Activated T-cell treated with anti-CD3 and anti-CD28 coated beads, Interleukin-2, amount 50 U/mL, for 4 hours (primary cell): ENCODE data around the gene IFT122. TPM values are rescaled to one million over a fixed set of nuclear protein-coding genes. Genes with fewer than 3 reads are reported as not detected.

ENCODE experiments used
- ATAC-seq, 2 donors: fragments of 200-7000 bp; cut with Tn5 transposase; one replicate each; pipeline ENCODE4 v1.10.0; 2021
- DNase-seq: peaks from one replicate; pipeline ENCODE4 v3.0.0-alpha.2; 2020
- H3K27me3 Mint-ChIP-seq: one replicate; pipeline ENCODE4 v1.8.0; 2021; ENCODE audit warnings: low read depth, mixed read lengths
- H3K36me3 Mint-ChIP-seq: one replicate; pipeline ENCODE4 v1.8.0; 2022; ENCODE audit warnings: mixed read lengths; ENCODE audit not compliant: insufficient read depth
- H3K4me1 Mint-ChIP-seq: one replicate; pipeline ENCODE4 v1.8.0; 2021; ENCODE audit warnings: low read depth, mixed read lengths
- H3K4me3 Mint-ChIP-seq: one replicate; pipeline ENCODE4 v1.8.0; 2021; ENCODE audit warnings: mild to moderate bottlenecking, moderate library complexity, mixed read lengths
- H3K9me3 Mint-ChIP-seq: one replicate; pipeline ENCODE4 v1.8.0; 2021; ENCODE audit warnings: mixed read lengths
- total RNA-seq, 3 donors: library from RNA; stranded (reverse); gene quantifications; one replicate each; pipeline ENCODE4 v1.2.1, GENCODE V29; 2021

IFT122 gene
- total RNA-seq, 3 donors from 2014 or later, result 8.7 to 9.7 (median 8.9) TPM

DNA sequence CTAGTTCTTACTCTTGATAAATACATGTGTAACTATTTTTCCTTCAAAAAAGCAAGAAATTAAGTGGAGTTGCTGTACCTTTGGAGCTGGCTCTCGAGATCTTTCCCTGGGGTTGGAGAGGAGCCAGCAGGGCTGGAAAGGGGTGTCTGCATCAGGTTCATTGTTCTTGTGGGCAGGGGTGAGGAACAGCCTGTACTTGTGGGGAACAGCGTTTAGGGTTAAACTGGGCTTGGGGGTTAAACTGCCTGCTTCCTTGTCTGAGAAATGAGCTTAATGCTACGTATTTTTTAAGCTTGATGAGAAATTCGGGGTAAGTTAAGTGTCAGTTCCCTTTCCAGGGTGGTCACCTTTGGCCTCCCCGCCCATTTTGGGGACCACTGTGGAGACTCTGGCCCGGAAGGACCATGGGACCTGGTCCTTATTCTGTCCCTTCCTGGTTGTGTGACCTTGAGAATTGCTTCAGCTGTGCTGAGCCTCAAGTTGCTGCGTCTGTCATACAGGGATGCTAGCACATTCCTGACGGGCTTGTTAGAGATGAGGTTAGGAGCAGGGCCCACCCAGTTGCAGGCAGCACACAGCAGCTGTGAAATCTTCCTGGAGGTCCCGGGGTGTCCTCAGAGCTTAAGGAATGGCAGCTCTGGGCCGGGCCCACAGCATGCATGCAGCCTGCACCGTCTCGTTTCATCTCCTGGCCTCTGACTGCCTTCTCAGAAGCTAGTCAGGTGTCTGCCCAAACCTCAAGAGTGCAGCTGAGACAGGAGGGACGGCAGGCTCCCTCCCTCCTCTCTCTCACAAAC, 114.5 kb downstream of the IFT122 start:
- Mint-ChIP-seq H3K4me1 (peaks cover 16% of the 10 kb centered on the region), H3K9me3 (no peaks in the 10 kb centered on the region), H3K36me3 (no peaks in the 10 kb centered on the region), H3K27me3 (peaks cover 6% of the 10 kb centered on the region), H3K4me3 (no peak overlapping the region)
- ATAC-seq (no peak), DNase-seq (no peak)

DNA sequence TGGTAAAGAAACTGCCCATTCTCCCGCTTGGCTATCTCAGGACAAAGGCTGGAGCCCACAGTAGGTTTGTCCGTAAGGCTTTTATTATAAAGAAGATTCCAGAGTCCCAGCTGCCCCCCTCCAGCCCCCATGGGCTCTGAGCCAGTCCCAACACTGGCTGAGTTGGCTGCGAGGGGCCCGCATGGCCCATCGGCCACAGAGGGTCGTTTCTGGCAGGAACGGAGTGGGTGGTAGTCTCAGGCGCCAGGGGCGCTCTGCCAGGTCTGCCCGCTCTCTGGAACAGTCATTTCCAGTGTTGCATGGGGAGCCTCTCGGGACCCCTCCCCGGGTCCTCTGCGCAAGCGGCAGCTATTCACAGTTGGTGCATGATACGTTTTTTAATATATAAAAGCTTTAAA, 115.1 kb downstream of the IFT122 start:
- no peaks in the 10 kb centered on the region for H3K36me3 Mint-ChIP-seq
- H3K27me3 Mint-ChIP-seq, result peaks cover 6% of the 10 kb centered on the region
- H3K4me1 Mint-ChIP-seq, result peaks cover 16% of the 10 kb centered on the region
- H3K4me3 Mint-ChIP-seq, result no peak overlapping the region
- ATAC-seq (no peak), DNase-seq (no peak)
- no peaks in the 10 kb centered on the region for H3K9me3 Mint-ChIP-seq

DNA sequence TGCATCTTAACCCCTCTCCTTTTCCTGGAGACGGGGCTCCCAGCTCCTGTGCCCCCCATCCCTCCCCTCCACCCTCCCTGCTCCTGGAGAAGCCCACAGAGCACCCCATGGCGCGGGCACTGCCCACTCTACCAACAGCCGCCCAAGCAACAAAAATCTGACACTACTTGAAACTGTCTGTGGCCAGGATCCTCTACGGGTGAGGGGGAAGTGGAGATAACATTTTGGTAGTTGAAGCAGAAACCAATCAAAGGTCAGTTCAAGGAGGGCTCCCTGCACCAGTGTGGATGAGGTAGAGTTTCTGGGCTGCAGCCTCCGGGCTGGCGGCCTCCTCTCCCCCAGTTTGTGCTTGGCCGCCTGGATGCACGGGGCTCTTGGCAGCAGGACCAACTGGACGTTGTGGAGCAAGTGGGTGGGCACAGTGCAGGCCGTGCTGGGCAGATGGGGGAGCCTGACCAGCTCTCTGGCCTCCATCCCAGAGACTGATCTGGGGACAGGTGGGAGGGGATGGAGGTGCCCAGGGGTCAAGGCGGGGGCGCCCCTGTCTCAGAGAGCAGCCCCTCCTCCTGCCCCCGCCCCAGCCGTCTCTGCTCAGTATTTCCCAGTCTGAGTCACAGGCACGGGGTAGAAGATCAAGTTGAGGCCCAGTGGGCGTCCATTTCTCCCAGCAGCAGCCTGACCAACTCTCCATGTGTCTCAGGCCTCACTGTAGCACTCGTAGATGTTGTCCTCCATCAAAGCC, 115.8 kb downstream of the IFT122 start:
- H3K4me3 Mint-ChIP-seq, result no peak overlapping the region
- ATAC-seq, result no peak
- H3K9me3 Mint-ChIP-seq, result no peaks in the 10 kb centered on the region
- no peak for DNase-seq
- no peaks in the 10 kb centered on the region for H3K36me3 Mint-ChIP-seq
- H3K27me3 Mint-ChIP-seq, result peaks cover 6% of the 10 kb centered on the region
- H3K4me1 Mint-ChIP-seq, result peaks cover 16% of the 10 kb centered on the region

DNA sequence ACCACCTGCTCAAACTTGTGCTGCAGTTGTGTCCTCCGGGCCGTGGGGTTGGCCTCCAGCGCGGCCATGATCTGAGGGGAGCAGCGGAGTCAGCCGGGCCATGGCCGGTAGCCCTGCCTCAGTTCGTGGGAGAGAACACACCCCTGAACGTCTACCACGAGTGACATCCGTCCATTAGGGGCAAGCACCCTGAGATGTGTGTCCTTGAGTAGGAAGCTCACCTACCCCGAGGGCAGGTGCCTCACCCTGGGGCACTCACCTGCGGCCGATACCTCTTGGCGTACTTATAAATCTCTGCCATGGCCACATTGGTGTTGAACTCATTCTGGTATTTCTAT, 116.3 kb downstream of the IFT122 start:
- H3K4me3 Mint-ChIP-seq, result no peak overlapping the region
- no peaks in the 10 kb centered on the region for H3K36me3 Mint-ChIP-seq
- DNase-seq (no peak), ATAC-seq (no peak)
- H3K4me1 Mint-ChIP-seq, result peaks cover 16% of the 10 kb centered on the region
- H3K9me3 Mint-ChIP-seq, result no peaks in the 10 kb centered on the region
- H3K27me3 Mint-ChIP-seq, result peaks cover 6% of the 10 kb centered on the region

DNA sequence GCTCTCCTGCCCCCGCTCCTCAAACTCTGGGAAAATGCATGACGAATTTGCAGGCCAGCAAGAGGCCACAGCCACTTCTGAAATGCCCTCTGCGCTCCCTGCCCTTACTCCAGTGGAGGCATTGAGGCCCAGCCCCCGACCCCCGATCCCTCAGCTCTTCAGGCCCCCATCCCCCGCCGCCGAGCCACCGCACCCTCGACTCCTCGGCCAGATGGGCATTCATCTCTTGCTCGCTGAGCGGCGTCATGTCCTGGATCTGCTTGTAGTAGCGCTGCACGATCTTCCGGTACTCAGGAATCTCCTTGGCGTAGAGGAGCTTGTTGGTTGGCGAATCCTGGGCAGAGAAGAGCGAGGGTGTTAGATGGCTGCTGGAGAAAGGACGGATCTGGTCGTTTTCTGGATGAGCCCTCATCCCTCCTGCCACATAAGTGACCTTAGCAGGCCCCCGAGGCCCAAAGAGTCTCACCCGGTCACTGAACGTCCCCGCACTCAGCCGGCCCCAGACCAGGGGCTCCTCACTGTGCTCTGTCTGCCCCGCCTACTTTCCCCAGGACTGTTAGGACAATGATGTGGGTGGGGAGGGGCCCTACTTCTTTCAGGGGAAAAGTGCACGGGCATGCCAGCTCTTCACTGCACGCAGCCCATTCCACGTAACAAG, 117.0 kb downstream of the IFT122 start:
- H3K27me3 Mint-ChIP-seq, result peaks cover 6% of the 10 kb centered on the region
- ATAC-seq, result no peak

DNA sequence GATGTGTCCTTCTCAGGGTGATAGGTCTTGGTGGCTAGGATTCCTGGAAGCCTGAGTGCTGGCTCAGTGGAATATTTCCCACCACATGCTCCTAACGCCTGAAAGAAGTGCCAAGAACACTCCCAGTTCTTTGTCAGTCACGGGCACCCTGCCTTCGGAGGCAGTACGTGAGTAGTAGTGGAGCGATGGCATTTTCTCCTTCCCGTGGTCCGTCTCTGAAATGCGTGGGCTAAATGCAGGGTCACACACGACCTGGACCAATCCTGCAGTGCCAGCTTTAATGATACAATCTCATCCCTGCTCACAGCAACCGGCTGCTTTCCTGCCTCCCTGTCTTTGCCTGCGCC, 117.5 kb downstream of the IFT122 start:
- H3K36me3 Mint-ChIP-seq, result no peaks in the 10 kb centered on the region
- no peak overlapping the region for H3K4me3 Mint-ChIP-seq
- no peaks in the 10 kb centered on the region for H3K9me3 Mint-ChIP-seq
- peaks cover 16% of the 10 kb centered on the region for H3K4me1 Mint-ChIP-seq
- ATAC-seq, result no peak
- DNase-seq, result no peak
- H3K27me3 Mint-ChIP-seq, result peaks cover 6% of the 10 kb centered on the region

More for the DNA sequence above, 117.0 kb downstream of the IFT122 start:
- Mint-ChIP-seq H3K4me3 (no peak overlapping the region), H3K9me3 (no peaks in the 10 kb centered on the region), H3K4me1 (peaks cover 16% of the 10 kb centered on the region), H3K36me3 (no peaks in the 10 kb centered on the region)
- no peak for DNase-seq

DNA sequence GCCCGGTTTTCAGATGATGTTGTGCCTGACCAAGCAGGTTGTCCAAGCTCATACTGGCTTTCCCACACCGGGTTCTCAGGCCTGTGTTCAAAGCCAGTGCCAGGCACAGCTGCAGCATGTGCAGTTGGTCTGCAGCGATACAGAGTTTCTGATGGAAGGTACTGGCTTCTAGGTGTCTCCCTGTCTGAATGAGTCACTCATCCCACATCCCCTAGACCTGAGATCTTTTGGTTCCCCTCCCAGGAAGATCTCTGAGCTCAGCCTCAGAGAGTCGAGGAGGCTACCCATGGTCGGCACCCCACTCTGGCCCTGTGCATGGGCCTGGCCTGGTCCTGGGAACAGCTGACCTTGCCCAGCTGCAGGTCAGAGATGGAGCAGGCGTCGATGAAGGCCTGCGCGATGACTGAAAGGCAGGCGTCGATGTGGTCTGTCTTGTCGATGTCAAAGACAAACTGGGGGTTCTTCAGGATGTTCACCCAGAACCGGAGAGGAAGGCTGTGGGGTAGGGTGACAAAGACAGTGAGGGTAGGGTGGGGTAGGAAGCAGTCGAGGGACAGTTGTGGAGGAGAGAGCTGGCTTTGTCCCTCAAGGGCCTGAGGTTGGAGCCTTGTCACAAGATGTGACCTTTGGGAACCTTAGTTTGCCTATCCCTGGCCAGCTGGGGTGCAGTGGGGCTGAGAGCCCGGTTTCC, 118.2 kb downstream of the IFT122 start:
- Mint-ChIP-seq H3K9me3 (no peaks in the 10 kb centered on the region), H3K27me3 (peaks cover 2% of the 10 kb centered on the region), H3K4me1 (peaks cover 16% of the 10 kb centered on the region), H3K36me3 (no peaks in the 10 kb centered on the region), H3K4me3 (no peak overlapping the region)
- DNase-seq (no peak), ATAC-seq (no peak)

DNA sequence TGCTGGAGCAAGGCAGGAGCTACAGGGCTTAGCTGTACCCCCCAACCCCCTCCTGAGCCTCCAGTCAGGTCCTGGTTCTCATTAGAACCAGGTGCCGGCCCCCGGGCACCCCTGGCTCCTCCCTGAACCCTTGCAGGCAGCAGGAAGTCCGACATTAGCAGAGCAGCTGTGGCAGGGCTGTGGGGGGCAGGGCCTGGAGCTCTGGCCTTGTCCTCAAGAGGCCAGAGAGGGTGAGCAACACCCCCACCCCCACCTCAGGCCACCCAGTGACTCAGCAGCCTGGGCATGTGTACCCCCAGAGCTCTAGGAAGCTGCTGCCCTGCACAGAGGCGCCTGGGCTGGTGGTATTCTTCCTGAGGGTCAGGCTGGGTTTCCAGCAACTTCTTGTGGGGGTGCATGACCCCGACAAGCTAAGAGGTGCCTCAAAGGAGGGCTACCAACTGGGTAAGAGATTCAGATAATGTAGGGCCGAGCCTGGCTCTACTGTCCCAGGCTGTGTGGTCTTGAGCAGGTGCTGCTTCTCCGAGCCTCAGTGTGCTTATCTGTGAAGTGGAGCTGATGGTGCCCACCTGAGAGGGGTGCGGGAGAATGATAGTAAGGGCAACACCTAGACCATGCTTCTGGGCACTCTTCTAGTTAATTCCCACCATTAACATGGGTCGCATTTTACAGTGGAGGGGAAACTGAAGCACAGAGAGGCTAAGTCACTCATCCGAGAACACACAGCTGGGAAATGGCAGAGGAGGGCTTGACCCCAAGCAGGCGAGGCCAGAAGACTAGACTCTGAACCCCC, 118.9 kb downstream of the IFT122 start:
- DNase-seq, result no peak
- Mint-ChIP-seq H3K4me3 (no peak overlapping the region), H3K36me3 (no peaks in the 10 kb centered on the region), H3K4me1 (peaks cover 12% of the 10 kb centered on the region), H3K27me3 (peaks cover 2% of the 10 kb centered on the region), H3K9me3 (no peaks in the 10 kb centered on the region)
- no peak for ATAC-seq

DNA sequence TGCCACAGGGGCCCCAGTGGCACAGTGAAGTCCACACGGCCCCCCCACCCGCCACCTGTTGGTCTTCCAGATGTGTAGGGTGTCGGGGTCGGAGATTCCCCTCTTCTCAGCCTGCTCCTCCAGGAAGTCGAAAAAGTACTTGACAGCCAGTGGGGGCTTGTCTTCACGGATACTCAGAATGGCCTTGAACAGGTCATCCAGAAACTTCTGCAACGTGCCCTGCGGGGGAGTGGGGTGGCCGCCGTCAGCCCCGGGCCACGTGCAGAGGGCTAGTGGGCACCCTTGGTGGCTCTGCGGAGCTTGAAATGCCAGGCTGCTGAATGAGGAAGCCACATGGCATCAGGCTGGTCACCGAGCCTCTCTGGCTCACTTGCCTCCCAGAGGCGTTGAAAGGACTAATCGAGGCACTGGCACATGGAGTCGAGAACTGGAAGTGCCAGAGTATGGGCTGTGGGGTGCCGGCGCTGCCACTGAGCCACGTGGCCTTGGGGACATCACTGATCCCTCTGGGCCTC, 119.6 kb downstream of the IFT122 start:
- H3K36me3 Mint-ChIP-seq, result no peaks in the 10 kb centered on the region
- H3K9me3 Mint-ChIP-seq, result no peaks in the 10 kb centered on the region
- ATAC-seq (no peak), DNase-seq (no peak)
- H3K4me3 Mint-ChIP-seq, result no peak overlapping the region
- H3K4me1 Mint-ChIP-seq, result peaks cover 6% of the 10 kb centered on the region
- H3K27me3 Mint-ChIP-seq, result no peaks in the 10 kb centered on the region

DNA sequence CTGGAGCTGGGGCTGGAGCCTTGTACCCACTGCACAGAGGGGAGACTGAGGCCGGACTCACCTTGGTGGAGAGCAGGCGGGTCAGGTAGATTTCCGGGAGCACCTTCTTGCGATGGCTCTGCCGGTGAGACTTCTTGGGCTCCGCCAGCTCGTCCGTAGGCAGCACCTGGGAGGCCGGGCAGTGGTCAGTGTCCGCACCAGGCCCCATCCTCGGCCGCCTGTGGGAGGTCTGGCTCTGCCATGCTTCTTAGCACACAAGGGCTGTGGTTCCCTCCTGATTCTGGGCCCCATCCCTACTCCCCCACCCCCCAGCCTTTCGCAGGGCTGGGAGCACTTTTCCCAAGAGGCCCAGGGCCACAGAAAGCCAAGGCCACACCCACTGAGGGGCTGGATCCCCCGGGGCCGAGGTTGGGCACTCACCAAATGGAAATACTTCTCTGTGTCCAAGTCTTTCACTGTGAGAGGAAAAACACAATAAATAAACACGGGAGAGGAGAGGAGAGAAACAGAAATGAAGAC, 120.3 kb downstream of the IFT122 start:
- peaks cover 6% of the 10 kb centered on the region for H3K4me1 Mint-ChIP-seq
- H3K9me3 Mint-ChIP-seq, result no peaks in the 10 kb centered on the region
- ATAC-seq, result no peak
- H3K27me3 Mint-ChIP-seq, result no peaks in the 10 kb centered on the region
- H3K4me3 Mint-ChIP-seq, result no peak overlapping the region
- no peaks in the 10 kb centered on the region for H3K36me3 Mint-ChIP-seq
- no peak for DNase-seq

DNA sequence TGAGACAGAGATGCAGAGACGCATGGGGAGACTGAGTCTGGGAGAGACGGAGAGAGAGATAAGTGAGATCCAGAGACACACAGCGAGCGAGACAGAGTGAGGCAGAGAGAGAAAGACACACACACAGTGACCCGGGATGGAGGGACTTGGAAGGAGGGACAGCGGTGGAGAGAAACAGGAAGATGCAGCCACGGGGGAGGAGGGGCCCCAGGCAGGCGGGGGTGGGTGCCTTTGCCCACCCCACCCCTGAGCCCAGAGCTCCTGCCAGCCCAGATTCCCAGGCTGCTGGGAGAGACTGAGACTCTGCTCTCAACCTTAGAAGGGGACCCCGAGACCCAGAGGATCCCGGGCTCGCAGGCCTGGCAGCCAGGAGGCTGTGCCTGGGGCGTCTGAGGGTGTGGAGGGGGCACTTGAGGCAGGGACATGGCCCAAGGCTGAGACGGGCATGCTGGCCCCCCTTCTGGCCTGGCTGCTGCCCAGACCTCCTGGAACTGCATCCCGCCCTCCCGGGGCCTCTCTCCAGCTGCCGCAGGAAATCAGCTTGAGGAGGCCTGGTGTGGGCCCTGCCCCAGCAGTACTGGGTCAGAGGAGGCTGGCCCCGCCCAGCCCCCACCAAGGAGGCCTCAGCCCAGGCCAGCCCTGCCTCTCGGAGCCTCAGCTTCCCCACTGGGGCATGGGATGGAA, 121.0 kb downstream of the IFT122 start:
- no peak overlapping the region for H3K4me3 Mint-ChIP-seq
- H3K4me1 Mint-ChIP-seq, result peaks cover 6% of the 10 kb centered on the region
- no peaks in the 10 kb centered on the region for H3K36me3 Mint-ChIP-seq
- no peaks in the 10 kb centered on the region for H3K27me3 Mint-ChIP-seq
- H3K9me3 Mint-ChIP-seq, result no peaks in the 10 kb centered on the region
- ATAC-seq (no peak), DNase-seq (no peak)

DNA sequence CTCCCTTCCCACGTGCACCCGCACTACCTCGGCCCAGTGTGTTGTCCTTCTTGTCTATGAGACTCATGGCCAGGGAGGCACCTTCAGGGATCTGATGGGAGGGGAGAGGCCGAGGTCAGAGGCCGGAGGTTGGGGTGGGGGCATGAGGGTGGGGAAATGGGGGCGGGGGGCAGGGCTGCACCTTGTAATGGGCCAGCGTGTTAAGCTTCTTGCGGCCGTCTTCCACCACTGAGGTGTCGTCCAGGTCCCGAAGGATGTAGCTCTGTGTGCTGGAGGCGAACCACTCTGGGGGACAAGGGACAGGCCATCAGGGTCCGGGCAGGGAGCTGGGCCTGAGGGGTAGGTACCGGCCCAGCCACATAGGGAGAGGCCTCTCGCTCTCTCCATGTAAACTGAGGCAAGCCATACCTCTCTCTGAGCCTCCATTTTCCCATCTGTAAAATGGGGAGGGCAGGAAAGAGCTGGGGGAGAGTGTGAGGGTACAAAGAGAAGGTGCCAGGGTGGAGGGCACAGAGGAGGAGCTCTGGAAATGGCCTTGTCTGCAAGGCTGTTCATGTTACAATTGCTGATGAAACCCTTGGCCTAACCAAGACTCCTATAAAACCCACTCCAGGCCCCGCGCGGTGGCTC, 121.7 kb downstream of the IFT122 start:
- peaks cover 6% of the 10 kb centered on the region for H3K4me1 Mint-ChIP-seq
- H3K36me3 Mint-ChIP-seq, result no peaks in the 10 kb centered on the region
- no peak for ATAC-seq
- no peak for DNase-seq
- H3K4me3 Mint-ChIP-seq, result no peak overlapping the region
- no peaks in the 10 kb centered on the region for H3K27me3 Mint-ChIP-seq
- H3K9me3 Mint-ChIP-seq, result no peaks in the 10 kb centered on the region

DNA sequence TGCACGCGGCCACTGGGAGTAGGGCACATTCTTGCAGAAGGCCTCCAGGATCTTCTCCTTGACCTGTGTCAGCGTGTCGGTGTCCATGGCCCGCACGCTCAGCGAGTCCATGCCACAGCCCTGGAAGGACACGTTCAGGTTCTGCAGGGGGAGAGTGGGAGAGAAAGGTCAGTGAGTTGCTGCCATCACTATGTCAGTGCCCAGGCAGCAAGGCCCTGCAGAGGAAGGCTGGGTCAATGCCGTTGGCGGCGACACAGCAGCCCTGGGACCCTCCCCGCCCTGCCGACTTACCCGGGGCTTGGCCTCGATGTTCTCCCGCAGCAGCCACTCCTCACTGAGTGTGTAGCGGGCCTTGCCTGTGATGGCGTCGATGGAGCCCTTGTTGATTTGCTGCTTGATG, 122.8 kb downstream of the IFT122 start:
- no peaks in the 10 kb centered on the region for H3K27me3 Mint-ChIP-seq
- no peaks in the 10 kb centered on the region for H3K9me3 Mint-ChIP-seq
- DNase-seq, result no peak
- no peak for ATAC-seq
- H3K36me3 Mint-ChIP-seq, result no peaks in the 10 kb centered on the region
- H3K4me1 Mint-ChIP-seq, result peaks cover 5% of the 10 kb centered on the region
- H3K4me3 Mint-ChIP-seq, result no peak overlapping the region
